IPS DF 4.7 (cell line): ENCODE measurements around the gene ZNF211.

ENCODE experiments used
- DNase-seq: peaks from one replicate; pipeline ENCODE4 v3.0.0-alpha.2; 2013; ENCODE audit warnings: low spot score; ENCODE audit errors: extremely low read depth

ZNF211 gene

DNA sequence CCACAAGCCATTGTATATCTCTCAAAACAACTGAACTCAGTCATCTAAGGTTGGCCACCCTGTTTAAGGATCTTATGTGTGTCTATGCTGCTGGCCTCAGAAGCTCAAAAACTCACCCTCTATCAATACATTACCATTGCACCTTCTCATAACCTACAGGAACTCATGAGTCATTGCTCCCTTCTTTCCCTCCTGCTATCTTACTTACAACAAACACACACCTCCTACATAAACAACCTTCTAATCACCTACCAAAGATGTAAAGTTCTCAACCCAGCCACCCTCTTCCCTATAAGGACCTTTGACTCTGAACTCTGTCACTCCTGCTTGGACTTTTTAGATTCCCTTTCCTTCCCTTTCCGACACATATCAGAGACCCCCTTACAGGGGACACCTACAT, 22.5 kb downstream of the ZNF211 start:
- no peak for DNase-seq

DNA sequence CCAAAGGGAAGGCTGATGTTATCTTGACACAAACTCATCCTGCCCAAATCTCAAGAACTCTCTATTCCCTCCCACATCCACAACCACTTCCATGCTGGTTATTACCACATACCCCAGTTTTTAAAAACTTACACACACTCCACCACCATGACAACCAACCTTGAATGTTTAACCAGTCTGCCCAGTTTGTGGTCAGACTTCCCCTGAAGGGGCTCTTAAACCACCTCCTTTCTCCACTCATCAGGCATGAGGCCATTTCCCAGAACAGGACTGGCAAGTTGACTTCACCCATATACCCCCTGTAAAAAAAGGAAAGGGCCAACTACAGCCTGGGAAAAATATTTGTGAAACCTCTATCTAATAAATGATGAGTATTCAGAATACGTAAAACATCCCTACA, 23.4 kb downstream of the ZNF211 start:
- DNase-seq = no peak

DNA sequence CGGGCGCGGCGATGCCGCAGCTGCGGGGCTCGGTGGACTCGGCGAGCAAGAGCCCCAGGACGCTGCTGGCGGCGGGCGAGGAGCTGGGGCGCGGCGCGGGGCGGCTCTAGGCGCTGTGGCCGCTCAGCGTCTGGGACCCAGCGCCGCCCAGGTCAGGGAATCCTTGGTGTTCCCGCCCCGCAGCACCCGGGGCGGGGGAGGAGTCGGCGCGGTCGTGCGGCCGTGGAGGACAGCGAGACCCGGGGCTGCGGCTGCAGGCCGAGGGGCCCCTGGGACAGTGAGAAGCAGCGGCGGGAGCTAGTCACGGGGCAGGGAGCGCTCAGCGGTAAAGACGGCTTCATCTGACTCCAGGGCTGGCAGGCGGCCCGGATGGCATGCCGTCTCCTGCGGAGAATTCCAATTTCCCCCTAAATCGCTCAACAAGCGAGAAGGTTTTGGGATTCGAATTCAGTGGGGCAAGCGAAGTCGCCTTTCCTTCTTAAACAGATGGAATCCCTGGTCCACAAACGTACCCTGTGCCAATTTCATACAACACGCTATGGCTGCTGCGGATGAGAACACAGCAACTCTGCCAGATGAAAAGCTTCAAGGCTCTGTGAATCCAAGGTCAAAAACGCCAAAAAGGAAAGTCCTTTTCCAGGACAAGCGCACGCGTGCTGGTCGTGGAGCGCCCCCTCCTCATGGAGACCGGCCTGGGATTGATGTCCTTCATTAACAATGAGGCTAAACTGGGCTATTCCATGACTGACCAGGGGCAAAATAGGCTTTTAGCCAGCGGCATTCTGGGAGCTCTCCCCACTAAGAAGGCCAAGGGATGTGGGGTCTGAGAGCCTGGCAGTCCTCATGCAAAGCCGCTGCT, 31.5 kb downstream of the ZNF211 start:
- DNase-seq = no peak

DNA sequence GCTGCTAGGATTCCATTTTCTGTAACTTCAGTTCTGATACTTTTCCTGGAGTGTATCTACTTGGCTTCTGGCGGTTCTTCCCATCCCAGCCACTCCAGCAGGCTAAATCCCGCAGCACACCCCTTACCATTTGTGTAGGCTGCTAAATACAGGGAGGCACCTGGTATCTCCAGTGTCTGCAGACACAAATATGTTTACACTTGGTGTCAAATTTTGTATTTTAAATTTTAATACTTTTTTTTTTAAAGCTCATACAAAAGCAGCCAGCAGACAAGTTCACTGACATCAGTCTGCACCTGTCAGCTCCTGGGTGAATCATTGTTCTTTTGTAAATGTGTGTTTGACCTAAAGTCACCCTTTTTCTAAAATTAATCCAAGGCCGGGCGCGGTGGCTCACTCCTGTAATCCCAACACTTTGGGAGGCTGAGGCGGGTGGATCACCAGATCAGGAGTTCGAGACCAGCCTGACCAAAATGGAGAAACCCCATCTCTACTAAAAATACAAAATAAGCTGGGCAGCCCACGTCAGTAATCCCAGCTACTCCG, 32.4 kb downstream of the ZNF211 start:
- DNase-seq = no peak

DNA sequence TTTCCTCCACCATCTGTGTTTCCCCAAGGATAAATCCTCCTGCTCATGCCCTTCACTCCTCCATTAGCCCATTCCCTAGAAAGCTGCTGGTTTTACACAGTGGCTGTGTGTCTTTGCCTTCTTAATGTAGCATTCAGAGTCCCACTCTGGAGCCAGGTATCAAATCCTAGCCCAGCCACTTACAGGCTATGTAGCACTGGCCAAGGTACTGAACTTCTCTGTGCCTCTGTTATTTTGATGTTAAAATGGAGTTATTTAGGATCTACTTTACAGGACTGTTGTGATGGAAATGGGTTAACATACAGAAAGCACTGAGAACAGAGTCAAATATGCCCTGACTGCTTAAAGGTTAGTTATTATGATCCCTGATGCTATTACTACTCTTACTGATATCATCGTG, 34.3 kb downstream of the ZNF211 start:
- no peak for DNase-seq

DNA sequence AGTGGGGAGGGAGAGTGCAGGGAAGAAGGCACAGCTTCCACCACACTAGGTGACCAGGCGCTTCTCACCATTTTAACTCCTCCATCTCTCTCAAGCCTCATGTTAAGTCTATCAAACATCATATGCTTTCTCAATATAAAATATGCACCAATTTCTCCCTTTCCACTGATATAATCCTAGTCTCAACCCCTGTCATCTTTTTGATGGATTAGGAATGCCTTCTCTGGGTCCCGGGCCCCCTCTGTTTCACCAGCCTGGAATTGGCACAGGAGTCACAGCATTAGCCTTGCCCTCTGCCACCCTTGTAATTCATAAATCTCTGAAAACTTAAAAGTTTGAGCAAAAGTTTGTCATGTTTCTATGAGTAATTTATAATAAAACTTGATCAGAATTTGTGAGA, 35.7 kb downstream of the ZNF211 start, which contains the start of gene ZSCAN4:
Gene ZSCAN4 (plus strand): TSS at position 301 of the 400 bp plus-strand sequence. CDS start 7,211 bp downstream, outside the sequence.
- no peak for DNase-seq

DNA sequence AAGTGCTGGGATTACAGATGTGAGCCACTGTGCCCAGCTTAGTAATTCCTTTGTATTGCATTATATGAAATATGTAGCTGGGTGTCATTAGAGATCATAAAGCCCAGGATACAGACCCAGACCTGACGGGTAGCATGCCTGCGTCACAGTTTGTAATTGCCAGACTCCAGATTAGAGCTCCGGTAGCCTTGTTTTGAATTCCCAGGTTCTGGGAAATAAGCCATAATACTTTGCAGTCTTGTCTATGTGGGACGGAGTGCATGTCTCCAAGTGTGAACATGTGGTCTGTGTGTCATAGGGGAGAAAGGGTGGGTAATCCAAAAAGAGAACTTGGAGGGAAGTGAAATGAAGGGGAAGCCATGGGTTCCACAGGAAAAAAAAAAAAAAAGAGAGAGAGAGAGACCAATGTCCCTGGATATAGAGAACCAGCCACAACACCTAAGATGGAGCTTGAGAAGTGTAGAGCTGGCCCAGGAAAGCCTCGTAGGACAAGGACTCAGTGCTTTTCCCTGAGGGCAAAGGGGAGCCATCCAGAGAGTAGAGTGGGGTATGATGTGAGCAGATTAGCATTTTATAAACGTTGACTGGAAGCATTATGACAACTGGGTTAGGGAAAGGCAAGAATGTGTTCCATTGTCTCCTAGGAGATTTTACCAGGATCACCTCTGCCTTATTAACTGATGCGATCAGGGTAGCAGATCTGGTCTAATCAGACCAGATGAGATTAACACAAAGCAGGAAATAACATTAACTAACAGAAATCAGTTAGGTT, 38.3 kb downstream of the ZNF211 start:
- no peak for DNase-seq

DNA sequence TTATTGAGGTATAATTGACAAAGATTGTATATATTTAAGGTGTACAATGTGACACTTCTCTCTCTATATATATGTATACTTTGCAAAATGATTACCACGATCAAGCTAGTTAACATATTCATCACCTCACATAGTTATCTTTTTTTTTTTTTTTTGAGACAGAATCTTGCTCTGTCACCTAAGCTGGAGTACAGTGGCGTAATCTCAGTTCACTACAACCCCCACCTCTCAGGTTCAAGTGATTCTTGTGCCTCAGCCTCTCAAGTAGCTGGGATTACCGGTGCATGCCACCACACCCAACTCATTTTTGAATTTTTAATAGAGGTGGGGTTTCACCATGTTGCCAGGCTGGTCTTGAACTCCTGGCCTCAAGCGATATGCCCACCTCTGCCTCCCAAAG, 39.5 kb downstream of the ZNF211 start:
- no peak for DNase-seq

DNA sequence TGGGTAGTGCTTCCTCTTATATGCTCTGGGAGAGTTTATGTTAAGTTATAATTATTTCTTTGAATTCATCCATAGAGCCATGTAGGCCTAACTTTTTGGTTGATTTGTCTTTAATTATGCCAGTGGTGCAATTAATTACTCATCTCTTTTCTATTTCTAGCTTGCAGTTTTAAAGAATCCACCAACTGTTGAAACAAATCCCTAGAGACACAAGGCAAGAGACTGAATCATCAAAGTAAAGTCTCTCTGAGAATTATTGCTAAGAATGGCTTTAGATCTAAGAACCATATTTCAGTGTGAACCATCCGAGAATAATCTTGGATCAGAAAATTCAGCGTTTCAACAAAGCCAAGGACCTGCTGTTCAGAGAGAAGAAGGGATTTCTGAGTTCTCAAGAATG, 42.9 kb downstream of the ZNF211 start:
- no peak for DNase-seq

DNA sequence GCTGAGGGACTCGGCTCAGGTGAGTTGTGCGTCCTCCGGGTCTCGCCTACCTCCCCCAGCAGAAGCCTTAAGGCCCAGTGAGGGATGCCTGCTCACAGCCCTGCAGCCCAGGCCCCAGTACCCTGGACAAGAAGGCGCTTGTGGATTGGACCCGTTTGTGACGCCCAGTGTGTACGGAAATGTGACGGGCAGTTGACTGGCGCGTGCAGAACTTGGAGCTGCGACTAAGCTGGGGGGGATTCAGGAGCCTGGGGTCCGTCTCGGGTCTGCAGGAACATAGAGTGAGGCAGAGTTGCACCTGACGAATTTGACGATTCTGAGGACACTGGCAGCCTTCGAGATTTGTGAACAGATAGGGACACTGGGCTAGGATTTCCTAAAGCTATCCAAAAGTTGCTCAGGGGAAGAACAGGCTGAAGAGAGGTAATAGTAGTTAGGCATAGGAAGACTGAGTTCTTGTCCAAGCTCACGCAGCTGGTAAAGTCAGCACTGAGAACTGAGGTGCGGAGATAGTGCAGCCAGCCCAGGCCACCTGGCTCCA, 49.3 kb downstream of the ZNF211 start:
- no peak for DNase-seq

DNA sequence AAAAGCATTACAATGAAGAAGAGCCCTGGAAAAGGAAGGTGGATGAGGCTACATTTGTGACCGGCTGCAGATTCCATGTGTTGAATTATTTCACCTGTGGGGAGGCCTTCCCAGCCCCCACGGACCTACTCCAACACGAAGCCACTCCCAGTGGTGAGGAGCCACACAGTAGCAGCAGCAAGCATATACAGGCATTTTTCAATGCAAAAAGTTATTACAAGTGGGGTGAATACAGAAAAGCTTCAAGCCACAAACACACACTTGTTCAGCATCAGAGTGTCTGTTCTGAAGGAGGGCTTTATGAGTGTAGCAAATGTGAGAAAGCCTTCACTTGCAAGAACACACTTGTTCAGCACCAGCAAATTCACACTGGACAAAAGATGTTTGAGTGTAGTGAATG, 53.8 kb downstream of the ZNF211 start:
- no peak for DNase-seq

DNA sequence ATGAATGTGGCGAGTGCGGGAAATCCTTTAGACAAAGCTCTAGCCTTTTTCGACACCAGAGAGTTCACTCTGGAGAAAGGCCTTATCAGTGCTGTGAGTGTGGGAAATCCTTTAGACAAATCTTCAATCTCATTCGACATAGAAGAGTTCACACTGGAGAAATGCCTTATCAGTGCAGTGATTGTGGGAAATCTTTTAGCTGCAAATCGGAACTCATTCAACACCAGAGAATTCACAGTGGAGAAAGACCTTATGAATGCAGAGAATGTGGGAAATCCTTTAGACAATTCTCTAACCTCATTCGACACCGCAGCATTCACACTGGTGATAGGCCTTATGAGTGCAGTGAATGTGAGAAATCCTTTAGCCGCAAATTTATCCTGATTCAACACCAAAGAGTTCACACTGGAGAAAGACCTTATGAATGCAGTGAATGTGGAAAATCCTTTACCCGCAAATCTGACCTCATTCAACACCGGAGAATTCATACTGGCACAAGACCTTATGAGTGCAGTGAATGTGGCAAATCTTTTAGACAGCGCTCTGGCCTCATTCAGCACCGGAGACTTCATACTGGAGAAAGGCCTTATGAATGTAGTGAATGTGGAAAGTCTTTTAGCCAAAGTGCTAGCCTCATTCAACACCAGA, 54.5 kb downstream of the ZNF211 start:
- no peak for DNase-seq

DNA sequence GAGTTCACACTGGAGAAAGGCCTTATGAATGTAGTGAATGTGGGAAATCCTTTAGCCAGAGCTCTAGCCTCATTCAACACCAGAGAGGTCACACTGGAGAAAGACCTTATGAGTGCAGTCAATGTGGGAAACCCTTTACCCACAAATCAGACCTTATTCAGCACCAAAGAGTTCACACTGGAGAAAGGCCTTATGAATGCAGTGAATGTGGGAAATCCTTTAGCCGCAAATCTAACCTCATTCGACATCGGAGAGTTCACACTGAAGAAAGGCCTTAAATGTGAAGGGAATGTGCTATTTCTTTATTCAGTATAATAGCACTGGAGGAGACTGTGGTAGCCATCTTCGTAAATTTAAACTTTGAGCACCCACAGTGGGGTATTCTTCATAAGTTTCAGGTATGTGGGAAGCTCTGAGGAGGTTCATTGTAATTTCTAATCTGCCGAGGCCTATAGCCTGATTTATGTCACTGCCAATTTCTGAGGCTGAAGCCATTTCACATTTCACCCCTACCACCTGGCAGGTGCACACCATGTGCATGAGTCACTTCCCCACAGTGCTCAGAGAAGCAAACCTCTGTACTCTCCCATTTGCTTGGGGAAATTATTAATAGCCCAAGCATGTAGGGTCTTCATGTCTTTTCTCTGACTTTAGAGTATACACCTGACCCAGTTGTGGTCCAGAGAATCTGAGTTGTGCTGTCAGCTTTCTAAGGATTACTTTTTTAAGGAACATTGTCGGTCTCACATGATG, 55.2 kb downstream of the ZNF211 start:
- no peak for DNase-seq

DNA sequence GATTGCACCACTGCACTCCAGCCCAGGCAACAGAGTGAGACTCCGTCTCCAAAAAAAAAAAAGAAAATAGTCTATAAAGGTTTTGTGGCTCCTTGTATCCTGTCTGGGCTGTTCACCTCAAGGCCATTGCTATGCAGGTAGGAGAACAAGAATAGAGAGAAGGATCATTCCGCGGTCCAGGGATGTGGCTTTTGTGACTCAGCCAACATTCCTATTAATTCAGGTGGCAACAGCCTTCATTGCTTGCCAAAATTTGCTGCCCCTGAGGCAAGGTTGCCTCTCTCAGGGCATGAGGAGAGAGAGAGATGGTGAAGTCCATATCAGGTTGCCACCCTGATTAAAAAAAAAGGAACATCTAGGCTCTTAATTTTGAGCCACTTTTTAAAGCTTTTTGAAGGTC, 56.8 kb downstream of the ZNF211 start:
- no peak for DNase-seq
